Endothelial cell of umbilical vein (primary cell): ENCODE results near the gene SRRM2.

Experiments used
- CTCF ChIP-seq, 2 donors: IDR thresholded peaks; 1 replicate in 1 of 2; 2 replicates in 1 of 2; pipeline ENCODE4 v1.5.1; 2011; ENCODE audit warnings: low read length in 2 of 2, mild to moderate bottlenecking in 2 of 2, moderate library complexity in 2 of 2, control low read depth in 1 of 2, inconsistent platforms in 1 of 2, low read depth in 1 of 2; ENCODE audit not compliant: insufficient read depth in 1 of 2; ENCODE audit errors: extremely low read depth in 1 of 2
- EZH2 ChIP-seq: IDR thresholded peaks from 2 replicates; pipeline ENCODE4 v1.6.1; 2012; ENCODE audit warnings: borderline replicate concordance, low read depth, mild to moderate bottlenecking, moderate library complexity, low read length, inconsistent platforms; ENCODE audit not compliant: severe bottlenecking

- no peak for TF ChIP-seq CTCF (IDR thresholded peaks at IDR 0.05; ENCODE audit: extremely low read depth in 1 of 2, insufficient read depth in 1 of 2, low read depth in 1 of 2, low read length in 2 of 2)
- no peak for TF ChIP-seq EZH2
These were observed 47.1 kb upstream of the SRRM2 start for GRCh38 chr16:2705351-2705750.
